GM12891 (cell line): Measurements from ENCODE around the gene LTBR.

ENCODE experiments used
- DNase-seq: peaks from one replicate; pipeline ENCODE4 v3.0.0; 2011; ENCODE audit warnings: low spot score; ENCODE audit not compliant: insufficient read length
- FAIRE-seq: peaks from 2 replicates; lab custom pipeline; 2011; peaks lifted over from hg19 to GRCh38; lab: Jason Lieb, UNC
- PAX5 ChIP-seq: IDR thresholded peaks from 2 replicates; pipeline ENCODE4 v1.6.1; 2011; ENCODE audit warnings: low read length, moderate library complexity, mild to moderate bottlenecking; ENCODE audit not compliant: insufficient read depth, severe bottlenecking
- POLR2A ChIP-seq: IDR thresholded peaks from 2 replicates; pipeline ENCODE4 v1.6.1; 2011; ENCODE audit warnings: low read depth, low read length, control low read depth
- POLR2AphosphoS5 ChIP-seq: IDR thresholded peaks from 2 replicates; pipeline ENCODE4 v1.6.1; 2011; ENCODE audit warnings: low read depth, low read length, control low read depth
- POU2F2 ChIP-seq: IDR thresholded peaks from 2 replicates; pipeline ENCODE4 v1.6.1; 2011; ENCODE audit warnings: low read depth, mild to moderate bottlenecking, control low read depth, low read length, moderate library complexity
- SPI1 ChIP-seq: IDR thresholded peaks from 2 replicates; pipeline ENCODE4 v1.6.1; 2011; ENCODE audit warnings: low read depth, low read length, control low read depth
- TAF1 ChIP-seq: IDR thresholded peaks from 2 replicates; pipeline ENCODE4 v1.6.1; 2011; ENCODE audit warnings: low read depth, low read length, control low read depth

The LTBR gene

DNA sequence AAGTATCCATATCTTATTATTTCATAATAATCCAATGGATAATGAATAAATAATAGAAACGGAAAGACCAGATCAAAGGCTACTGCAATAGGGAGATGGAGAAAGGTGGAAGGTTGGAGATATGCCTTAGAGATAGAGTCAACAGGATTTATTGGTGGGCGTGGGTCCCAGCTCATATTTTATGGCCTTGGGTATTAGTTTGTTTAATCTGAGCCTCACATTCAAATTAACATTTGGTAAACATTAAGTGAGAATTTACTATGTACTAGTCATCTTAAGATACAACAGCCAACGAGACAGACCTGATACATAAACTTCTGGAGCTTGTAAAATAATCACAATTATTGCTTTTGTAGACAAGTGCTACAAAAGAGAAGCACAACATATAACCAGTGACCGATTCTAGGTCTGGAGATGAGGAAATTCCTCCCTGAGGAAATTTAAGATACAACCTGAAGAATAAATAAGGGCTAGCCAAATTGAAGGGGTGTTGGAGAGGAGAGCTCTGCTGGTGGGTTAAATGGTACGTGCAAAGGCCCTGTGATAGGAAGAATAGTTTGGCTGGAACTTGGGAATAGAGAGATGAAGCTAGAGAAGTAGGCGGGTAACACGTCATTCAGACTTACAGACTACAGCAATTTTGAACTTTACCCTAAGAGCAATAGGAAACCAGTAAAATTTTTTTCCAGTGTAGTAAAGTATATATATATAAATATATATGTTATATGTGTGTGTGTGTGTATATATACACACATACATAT lies 16.1 kb downstream of the LTBR start:
- DNase-seq (no peak), FAIRE-seq (no peak)
- TF ChIP-seq PAX5 = no peak
- no peak for TF ChIP-seq POLR2AphosphoS5
- no peak for TF ChIP-seq POU2F2
- TF ChIP-seq POLR2A = no peak
- TF ChIP-seq SPI1 = no peak
- no peak for TF ChIP-seq TAF1

DNA sequence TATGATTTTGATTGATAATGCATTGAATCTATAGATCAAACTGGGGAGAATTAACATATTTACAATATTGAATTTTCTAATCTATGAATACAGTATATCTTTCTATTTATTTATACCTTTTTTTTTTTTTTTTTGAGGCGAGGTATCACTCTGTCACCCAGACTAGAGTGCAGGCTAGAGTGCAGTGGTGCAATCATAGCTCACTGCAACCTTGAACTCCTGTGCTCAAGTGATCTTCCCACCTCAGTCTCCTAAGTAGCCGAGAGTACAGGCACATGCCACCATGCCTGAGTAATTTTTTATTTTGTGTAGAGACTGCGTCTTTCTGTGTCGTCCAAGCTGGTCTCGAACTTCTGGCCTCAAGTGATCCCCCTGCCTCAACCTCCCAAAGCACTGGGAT lies 20.4 kb downstream of the LTBR start:
- no peak for TF ChIP-seq TAF1
- no peak for TF ChIP-seq PAX5
- TF ChIP-seq POU2F2 = no peak
- TF ChIP-seq POLR2A = no peak
- no peak for TF ChIP-seq POLR2AphosphoS5
- no peak for TF ChIP-seq SPI1
- DNase-seq (no peak), FAIRE-seq (no peak)

GRCh38 chr12:6405963-6406362 lies 22.0 kb downstream of the LTBR start:
- no peak for TF ChIP-seq POLR2A
- TF ChIP-seq SPI1 = no peak
- TF ChIP-seq POU2F2 = no peak
- no peak for TF ChIP-seq TAF1
- no peak for TF ChIP-seq PAX5
- no peak for TF ChIP-seq POLR2AphosphoS5
- FAIRE-seq (no peak), DNase-seq (no peak)

- TF ChIP-seq POLR2AphosphoS5 (no peak), PAX5 (no peak), POLR2A (no peak), TAF1 (no peak), SPI1 (no peak), POU2F2 (no peak)
- FAIRE-seq = no peak
- no peak for DNase-seq
Measured at GRCh38 chr12:6407236-6407954, 23.4 kb downstream of the LTBR start.

DNA sequence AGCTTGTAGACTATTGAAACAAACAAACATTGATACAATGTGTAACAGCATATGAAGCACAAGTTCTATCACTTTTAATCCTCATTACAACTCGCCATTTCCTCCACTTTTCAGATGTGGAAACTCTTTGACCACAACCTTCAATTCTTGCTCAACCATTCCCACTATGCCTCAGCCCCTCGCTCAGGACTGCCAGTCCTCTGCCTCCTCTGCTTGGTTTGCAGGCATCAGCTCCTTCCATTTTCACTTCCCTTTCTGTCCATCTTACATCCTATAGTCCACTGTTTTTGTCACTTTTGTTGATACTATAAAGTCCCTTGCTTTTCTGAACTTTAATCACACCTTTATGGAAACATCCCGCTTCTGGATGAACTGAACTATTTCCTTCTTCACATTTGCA lies 32.6 kb downstream of the LTBR start:
- FAIRE-seq = peak; percentile 65

DNA sequence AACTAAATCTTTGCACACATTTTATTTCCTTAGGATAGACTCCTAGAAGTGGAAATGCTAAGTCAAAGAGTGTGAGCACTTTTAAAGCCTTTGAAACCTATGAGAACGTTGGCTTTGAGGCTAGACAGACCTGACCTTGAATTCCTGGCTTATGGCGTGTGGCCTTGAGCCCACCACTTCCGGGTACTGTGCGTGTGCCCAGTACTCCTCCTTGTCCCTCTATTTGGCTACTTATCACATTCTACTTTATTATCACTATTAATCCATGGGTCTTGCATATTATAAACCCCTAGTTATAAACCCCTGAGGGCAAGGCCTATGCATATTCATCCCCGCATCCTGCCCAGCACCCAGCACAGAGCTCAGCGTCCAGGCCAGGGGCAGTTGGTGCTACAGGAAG lies 34.8 kb downstream of the LTBR start:
- FAIRE-seq (no peak), DNase-seq (no peak)
- no peak for TF ChIP-seq SPI1
- no peak for TF ChIP-seq PAX5
- TF ChIP-seq POLR2A = no peak
- no peak for TF ChIP-seq POU2F2
- no peak for TF ChIP-seq TAF1
- TF ChIP-seq POLR2AphosphoS5 = no peak

More for the DNA sequence above, 32.6 kb downstream of the LTBR start:
- no peak for TF ChIP-seq TAF1
- TF ChIP-seq SPI1 = peak; percentile 78
- DNase-seq = no peak

- FAIRE-seq (no peak), DNase-seq (no peak)
- TF ChIP-seq SPI1 = no peak
- no peak for TF ChIP-seq POLR2AphosphoS5
- no peak for TF ChIP-seq POU2F2
- TF ChIP-seq PAX5 = no peak
Measured at GRCh38 chr12:6420364-6420763, 36.4 kb downstream of the LTBR start.

DNA sequence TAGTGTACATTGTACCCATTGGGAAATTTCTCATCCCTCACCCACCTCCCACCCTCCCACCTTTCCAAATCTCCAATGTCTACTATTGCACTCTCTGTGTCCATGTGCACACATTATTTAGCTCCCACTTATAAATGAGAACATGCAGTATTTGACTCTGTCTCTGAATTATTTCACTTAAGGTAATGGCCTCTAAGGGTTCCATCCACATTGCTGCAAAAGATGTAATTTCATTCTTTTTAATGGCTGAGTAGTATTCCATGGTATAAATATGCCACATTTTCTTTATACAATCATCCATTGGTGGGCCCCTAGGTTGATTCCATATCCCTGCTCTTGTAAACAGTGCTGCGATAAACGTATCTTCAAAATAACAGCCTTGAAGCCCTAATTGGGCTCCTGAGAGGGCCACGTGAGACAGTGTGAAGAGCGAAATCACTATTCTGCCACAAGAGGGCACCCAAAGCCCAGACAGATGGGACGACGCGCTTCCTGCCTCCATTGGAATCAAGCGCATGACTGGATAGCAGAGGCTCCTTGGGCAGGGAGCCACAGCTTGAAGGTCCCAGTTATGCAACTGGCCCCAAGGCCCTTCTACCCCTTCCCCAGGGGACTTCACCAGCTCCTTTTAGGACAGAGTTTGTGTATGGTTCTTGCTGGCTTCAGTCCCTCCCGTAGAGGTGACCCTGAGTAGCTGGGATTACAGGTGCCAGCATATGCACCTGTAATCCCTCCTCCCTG lies 39.5 kb downstream of the LTBR start:
- DNase-seq (peak; percentile 56), FAIRE-seq (peak; percentile 94)
- TF ChIP-seq POLR2AphosphoS5 (no peak), SPI1 (no peak), TAF1 (no peak), PAX5 (no peak), POU2F2 (no peak), POLR2A (no peak)

DNA sequence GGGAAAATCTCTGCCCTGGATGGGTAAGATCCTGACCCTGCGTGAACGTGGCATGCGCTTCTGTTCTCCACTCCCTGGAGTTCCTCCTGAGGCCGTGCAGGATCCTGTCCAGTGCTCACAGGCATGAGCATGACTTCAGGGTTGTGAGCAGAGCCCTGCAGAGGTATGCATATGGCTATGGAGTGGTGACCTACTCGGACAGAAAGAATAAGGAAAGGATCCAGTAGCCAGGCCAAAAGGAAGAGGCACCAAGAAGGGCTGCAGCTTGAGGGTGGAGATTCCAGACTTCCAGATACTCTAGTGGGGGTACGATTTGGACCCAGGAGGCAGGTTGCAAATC lies 40.0 kb downstream of the LTBR start:
- DNase-seq = no peak
- TF ChIP-seq TAF1 (no peak), POU2F2 (no peak), PAX5 (no peak), POLR2A (no peak), SPI1 (no peak), POLR2AphosphoS5 (no peak)
- FAIRE-seq = no peak

DNA sequence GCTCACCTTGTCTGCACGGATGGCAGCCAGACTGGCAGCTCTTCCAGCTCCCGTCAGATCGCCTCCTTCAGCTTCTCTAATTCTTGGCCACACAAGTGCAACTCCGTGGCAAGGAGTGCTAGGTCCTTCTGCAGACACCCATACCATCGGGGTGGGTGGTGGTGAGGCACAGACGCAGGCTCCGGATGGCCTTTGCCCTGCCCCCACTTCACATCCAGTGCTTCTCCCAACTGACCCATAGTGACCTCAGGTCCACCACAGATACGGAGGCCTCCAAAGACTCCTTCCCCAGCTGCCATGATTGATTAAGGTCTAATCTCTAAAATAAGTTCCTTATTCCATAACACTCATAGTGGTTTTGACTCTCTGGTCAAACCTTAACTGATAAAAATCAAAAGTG lies 40.9 kb downstream of the LTBR start:
- no peak for TF ChIP-seq TAF1
- no peak for TF ChIP-seq POLR2AphosphoS5
- TF ChIP-seq SPI1 = no peak
- TF ChIP-seq POLR2A = no peak
- no peak for TF ChIP-seq PAX5
- TF ChIP-seq POU2F2 = no peak
- no peak for FAIRE-seq
- no peak for DNase-seq
